Measurements from ENCODE around the gene C3orf20.

The C3orf20 gene

DNA sequence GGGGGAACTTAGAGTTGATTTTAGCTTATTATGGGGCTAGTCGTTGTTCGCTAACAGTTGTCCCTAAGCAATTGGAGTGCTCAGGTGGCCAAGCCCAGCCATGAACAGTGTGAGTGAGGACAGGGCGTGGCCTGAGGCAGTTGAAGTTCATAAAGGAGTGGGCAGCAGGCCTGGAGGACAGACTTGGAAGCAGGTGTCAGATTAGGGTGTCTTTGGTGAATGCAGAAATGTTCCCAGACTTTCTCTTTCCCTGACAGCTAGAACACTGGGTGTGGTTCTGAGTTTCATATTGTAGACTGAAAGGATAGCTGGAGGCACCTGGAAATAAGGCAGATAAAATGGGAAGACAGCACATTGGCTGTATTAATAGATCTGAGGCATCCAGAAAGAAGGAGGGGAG, 84.0 kb downstream of the C3orf20 start:
- DNase-seq (ENCODE audit: low spot score), result no peak

GRCh38 chr3:14760185-14760584, 85.2 kb downstream of the C3orf20 start:
- DNase-seq (ENCODE audit: low spot score), result no peak

DNA sequence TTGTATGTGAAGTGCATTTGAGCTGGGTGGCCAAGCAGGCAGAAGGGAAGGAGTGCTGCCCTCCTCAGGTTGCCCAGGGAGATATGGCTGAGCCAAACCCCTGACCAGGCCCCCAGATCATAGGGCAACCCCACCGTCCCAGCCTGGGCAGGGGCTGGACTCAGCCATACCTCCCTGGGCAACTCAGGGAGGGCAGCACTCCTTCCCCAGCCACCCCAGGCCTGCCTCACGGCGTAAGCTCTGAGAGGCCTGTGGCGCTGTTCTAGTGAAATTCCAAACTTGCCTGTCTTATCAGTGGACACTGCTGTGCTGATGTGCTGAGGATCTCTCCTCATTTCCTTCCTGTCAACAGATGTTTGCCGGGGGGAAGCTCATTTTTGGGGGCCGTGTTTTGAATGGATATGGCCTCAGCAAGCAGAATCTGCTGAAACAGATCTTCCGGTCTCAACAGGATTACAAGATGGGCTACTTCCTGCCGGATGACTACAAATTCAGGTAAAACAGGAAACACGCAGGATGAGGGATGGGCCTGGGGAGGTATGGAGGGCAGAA, 86.3 kb downstream of the C3orf20 start:
- no peak for DNase-seq (ENCODE audit: low spot score)

GRCh38 chr3:14761866-14762265, 86.9 kb downstream of the C3orf20 start:
- DNase-seq (ENCODE audit: low spot score), result no peak

GRCh38 chr3:14762701-14763100, 87.8 kb downstream of the C3orf20 start:
- no peak for DNase-seq (ENCODE audit: low spot score)

GRCh38 chr3:14764331-14765059, 89.6 kb downstream of the C3orf20 start:
- peak; percentile 12 for DNase-seq (ENCODE audit: low spot score)

DNA sequence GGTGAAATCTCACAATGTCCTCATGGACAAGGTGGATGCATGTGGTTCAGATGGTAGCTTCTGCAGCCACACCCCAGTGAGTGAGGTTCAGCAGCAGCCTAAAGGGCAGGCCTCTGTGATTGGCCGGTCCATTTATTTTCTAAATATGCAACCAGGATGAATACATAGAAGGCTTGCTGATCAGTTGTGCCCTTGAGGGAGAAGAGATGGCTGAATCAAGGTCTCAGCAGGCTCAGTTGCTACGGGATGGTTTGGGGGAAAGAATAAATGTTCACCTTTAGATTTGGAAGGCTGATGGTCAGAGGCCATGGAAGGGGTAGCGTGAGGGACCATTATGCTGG, 90.1 kb downstream of the C3orf20 start:
- no peak for DNase-seq (ENCODE audit: low spot score)

GRCh38 chr3:14765576-14766427, 90.9 kb downstream of the C3orf20 start:
- DNase-seq (ENCODE audit: low spot score), result no peak

DNA sequence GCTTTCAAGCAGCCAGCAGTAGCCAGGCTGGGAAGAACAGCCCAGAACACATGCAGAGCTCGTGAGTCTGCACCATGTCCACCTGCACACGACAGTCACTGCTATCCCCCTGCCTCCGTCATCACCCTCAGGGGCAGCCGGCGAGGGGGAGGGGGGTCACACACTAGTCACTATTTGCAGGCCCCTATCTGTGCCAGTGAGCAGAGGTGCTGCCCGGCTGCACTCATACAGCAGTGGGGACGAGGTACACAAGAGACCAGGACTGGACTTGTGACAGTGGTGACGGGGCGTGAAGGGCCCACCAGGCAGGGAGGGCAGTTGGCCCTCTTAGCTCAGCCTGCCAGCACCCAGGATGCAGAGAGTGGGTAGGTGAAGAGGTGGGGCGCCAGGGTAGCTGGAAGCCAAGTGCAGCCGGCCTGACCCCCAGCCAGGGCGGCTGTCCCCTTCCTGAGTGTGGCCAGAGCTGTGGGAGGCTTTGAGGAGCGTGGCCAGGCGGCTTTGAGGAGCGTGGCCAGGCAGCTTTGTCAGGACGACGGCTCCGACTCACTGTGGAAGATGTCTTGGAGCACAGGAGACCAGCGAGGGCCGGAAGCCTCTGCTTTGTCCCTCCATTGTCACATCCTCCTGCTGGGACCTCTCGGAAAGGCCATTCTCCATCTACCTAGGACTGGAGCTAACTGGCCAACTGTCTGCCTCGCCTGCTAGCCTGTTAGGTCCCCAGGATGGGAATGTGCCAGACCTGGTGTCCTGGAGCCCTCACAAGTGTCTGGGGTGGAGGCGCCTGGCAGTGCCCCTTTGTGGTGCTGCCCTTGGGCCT, 91.7 kb downstream of the C3orf20 start:
- DNase-seq (ENCODE audit: low spot score), result peak; percentile 10

DNA sequence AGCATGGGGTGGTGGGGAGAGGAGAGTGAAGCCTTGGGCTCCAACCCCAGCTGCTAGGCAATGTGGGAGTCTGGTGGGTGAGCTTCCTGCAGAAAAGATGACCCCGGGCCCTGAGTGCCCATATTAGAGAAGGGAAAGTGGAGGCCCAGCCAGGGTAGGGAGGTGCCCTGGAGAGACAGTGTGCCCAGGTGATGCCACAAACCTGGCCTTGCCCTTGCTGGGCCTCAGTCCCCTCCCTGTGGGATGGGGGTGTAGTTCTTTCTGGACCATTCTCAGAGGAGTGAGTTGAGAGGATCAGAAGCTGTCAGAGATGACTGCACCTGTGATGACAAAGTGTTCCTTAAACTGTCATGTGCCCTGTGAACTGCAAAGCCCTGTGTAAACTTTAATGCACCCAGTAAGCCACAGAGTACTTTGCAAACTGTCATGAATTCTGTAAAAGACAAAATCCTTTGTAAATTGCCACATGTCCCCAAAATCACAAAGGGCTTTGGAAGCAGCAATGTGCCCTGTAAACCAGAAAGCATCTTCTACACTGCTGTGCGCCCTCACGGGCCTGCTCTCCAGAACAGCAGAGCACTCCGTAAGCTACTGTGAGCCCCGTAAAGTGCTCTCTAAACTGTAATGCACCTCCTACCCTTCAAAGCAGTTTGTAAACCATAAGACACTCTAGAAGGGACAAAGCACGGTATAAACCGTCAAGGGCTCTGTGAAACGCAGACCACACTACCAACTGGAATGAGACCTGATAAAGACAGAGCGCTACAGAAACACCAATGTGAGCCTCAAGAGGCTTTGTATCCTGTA, 92.5 kb downstream of the C3orf20 start:
- no peak for DNase-seq (ENCODE audit: low spot score)

- no peak for DNase-seq (ENCODE audit: low spot score)
These were observed 93.3 kb downstream of the C3orf20 start for GRCh38 chr3:14768182-14768790.

DNA sequence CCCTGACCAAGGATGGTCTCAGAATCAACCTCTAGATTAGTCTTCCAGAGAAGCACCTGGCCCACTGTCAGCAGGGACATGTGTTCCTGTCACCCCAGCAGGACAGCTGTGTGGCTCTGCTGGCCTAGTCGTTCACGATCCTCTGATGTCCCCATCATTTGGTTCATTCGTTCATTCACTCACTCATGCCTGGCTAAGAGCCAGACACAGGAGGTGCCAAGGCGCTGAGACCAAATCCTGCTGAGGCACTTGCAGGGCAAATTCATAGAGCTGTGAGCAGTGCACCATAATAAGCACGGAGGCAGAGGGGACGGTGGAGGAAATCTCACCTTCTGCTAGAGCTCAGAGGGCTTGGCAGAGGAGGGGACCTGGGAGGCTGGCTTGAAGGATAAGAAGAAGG, 93.9 kb downstream of the C3orf20 start:
- DNase-seq (ENCODE audit: low spot score), result peak; percentile 4

GRCh38 chr3:14769544-14770325, 94.8 kb downstream of the C3orf20 start:
- DNase-seq (ENCODE audit: low spot score), result no peak

GRCh38 chr3:14770591-14770990, 95.7 kb downstream of the C3orf20 start:
- no peak for DNase-seq (ENCODE audit: low spot score)

DNA sequence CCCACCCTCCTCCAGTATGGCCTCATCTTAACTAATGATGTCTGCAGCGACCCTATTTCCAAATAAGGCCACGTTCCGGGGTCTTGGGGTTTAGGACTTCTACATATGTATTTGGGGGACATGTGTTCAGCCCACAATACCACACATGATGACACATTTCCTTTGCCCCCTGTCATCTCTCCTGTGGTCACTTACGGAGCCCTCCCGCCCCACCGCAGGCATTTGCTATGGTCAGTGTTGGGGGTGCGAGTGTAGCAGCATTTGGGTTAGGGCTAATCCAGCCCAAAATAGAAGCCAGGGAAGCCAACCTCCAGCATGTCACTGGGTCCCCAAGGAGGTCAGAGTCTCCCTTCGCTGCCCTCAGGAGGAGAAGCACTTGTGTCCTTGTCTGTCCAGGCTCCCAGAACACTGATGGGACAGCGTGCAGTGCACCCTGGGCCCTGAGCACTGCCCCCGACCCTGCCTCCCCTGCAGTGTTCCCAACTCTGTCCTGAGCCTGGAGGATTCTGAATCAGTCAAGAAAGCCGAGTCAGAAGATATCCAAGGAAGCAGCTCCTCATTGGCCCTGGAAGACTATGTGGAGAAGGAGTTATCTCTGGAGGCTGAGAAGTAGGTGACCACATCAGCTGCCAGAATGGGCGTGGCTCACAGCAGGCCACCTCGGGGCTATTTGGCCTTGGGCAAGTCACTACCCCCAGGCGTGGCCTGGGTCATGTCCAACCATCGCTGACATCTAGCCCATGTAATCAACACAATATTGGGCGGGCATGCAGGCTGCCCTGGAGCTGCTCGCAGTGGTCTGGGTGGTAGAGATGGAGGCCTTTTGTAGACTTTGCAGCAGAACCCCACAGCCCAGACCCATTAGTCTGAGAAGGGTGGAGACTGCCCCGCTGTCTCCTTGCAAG, 96.9 kb downstream of the C3orf20 start:
- DNase-seq (ENCODE audit: low spot score), result no peak

DNA sequence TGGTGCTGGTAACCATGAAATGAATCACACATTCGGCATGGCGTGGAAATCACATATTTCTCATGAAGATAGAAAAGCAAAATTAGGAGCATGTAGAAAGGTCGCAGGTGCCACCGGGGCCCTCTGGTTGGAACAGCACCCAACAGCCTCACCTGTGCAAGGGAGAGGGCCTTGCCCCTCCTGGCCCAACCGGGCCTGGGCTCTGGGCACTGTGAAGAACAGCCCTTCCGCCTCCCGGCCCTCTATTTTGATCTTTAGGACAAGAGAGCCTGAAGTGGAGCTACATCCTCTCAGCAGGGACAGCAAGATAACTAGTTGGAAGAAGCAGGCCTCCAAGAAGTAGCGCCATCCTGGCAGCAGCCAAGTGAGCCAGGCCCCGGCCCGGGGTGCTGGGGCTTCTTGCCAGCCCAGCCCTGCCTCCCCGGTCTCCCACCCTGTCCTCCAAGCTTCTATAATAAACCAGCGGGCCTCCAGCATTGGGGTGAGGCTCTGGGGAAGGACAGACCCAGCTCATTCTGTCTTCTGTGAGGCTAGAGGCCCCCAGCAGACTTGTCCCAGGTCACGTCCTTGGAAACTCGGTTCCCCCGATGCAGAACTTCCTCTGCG, 97.7 kb downstream of the C3orf20 start:
- DNase-seq (ENCODE audit: low spot score), result no peak

GRCh38 chr3:14773281-14773680, 98.3 kb downstream of the C3orf20 start:
- DNase-seq (ENCODE audit: low spot score), result no peak

DNA sequence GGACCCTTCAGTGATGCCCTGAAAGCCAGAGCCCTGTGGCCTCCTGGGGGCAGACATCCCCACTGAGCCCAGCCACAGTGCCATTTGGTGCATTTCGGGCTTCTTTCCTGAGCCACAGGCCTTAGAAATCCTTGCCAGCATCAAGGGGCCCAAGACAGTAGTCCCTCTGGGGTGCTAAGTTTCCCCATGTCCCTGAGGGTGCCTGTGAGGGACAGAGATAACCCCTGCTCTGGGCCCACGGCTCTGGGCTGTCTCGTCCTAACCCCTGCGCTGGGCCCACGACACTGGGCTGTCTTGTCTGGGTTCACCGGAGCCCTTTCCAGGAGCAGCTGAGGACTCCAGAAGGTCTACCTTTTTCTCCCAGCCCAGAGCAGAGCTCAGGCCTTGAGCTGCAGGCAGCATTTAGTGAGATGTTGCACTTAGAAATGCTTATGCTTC, 98.8 kb downstream of the C3orf20 start:
- no peak for DNase-seq (ENCODE audit: low spot score)

DNA sequence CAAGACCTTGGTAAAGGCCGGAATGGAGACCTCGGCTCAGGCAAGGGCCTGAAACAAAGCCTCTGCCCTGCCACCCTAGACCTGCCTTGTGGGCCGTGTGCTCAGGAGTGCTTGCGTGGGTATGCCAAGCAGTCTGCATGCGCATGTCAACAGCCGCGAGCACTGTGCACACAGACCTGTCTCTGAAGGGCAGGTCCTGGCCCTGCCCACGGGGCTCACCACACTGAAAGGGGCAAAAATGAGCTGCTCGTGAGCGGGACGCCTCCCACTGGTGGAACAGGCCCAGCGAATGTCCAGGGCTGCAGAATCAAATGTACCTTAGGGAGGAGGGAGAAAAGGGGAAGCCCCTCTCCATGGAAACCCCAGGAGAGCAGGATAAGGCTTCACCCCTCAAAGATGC, 99.5 kb downstream of the C3orf20 start:
- DNase-seq (ENCODE audit: low spot score), result no peak

Measured in GM03348 (cell line).